Suprapubic skin (tissue), 3 donors: ENCODE results near the gene C1orf21.

Experiments used
- POLR2A ChIP-seq, 2 donors: fragments of 450-650 bp; IDR thresholded peaks; one replicate each; pipeline ENCODE4 v1.6.1; 2017; ENCODE audit warnings: antibody characterized with exemption in 2 of 2, mild to moderate bottlenecking in 2 of 2, moderate library complexity in 2 of 2
- TF ChIP-seq, protein P1 (sequence below), 2 donors: fragments of 200-600 bp in 1 of 2; fragments of 450-650 bp in 1 of 2; sonication (generic) in 1 of 2; IDR thresholded peaks; one replicate each; pipeline ENCODE4 v1.5.1; 2016 to 2019; ENCODE audit warnings: antibody characterized with exemption in 2 of 2, mild to moderate bottlenecking in 1 of 2, moderate library complexity in 1 of 2

DNA sequence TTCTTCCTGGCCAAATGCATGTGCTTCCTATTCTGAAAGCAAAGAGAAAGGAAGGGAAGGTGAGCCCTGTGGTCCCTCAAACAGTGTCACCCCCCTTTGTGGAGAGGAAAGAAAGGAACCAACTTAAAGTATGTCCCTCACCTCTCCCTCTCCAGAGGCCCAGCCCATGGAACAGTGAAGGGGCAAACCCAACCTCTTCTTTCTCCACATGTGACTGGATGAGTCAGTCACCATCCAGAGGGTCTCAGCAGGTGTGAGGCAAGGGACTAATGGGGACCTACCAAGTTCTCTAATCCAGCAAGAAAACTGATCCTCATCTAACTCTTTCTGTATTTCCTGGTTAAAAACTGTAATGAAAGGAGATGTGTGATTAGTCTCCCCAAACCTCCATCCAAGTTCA is 222.2 kb downstream of the C1orf21 start:
- TF ChIP-seq, protein P1, sequence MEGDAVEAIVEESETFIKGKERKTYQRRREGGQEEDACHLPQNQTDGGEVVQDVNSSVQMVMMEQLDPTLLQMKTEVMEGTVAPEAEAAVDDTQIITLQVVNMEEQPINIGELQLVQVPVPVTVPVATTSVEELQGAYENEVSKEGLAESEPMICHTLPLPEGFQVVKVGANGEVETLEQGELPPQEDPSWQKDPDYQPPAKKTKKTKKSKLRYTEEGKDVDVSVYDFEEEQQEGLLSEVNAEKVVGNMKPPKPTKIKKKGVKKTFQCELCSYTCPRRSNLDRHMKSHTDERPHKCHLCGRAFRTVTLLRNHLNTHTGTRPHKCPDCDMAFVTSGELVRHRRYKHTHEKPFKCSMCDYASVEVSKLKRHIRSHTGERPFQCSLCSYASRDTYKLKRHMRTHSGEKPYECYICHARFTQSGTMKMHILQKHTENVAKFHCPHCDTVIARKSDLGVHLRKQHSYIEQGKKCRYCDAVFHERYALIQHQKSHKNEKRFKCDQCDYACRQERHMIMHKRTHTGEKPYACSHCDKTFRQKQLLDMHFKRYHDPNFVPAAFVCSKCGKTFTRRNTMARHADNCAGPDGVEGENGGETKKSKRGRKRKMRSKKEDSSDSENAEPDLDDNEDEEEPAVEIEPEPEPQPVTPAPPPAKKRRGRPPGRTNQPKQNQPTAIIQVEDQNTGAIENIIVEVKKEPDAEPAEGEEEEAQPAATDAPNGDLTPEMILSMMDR (IDR thresholded peaks at IDR 0.05) = no peak
- no peak for TF ChIP-seq POLR2A (IDR thresholded peaks at IDR 0.05)
